ENCODE data around the gene GRB10.

Gene GRB10

GRCh38 chr7:50629238-50629901 is 153.3 kb downstream of the GRB10 start:
- Histone ChIP-seq H3K4me3 (ENCODE audit: low read depth, low read length) (no peak overlapping the region), H3K9ac (ENCODE audit: low read length) (no peak overlapping the region), H3K27me3 (ENCODE audit: control insufficient read depth, insufficient read depth, low read length) (no peaks in the 10 kb centered on the region), H3K36me3 (ENCODE audit: control insufficient read depth, insufficient read depth, low read length) (peaks cover 11% of the 10 kb centered on the region), H3K4me1 (ENCODE audit: control insufficient read depth, insufficient read depth, low read length) (peaks cover 24% of the 10 kb centered on the region), H3K9me3 (ENCODE audit: control insufficient read depth, insufficient read depth, low read depth, low read length) (peaks cover 3% of the 10 kb centered on the region; the same call in 1 of the 2 replicates), H3K27ac (ENCODE audit: low read depth, low read length) (no peak overlapping the region)

DNA sequence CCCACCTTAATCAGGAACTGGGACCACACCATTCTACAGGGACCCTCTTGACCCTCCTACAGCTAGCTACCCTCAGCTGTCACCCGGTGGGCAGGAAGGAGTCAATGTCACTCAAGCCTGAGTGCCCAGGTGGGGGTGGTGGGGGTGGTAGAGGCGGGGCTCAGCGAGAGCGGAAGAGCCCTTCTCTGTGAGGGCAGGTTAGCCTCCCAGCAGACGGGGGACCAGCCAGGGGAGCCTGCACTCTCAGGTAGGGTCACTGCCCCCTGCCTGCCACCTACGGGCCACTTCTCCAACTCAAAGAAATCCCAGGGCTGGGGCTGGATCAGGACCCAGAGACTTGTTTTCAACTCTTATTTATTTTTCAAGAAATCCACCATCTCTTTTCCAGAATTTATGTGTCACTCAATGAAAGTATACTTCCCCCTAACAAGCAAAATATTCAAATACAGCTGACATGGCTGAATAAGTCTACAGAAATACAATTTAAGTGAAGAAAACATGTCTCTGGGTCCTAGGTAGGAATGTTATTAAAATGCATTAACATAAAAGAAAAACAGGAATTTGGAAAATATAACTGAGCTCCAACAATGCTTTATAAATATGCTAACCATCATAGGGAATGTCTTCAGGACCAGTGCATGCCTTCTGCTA is 154.1 kb downstream of the GRB10 start:
- Histone ChIP-seq H3K27me3 (ENCODE audit: control insufficient read depth, insufficient read depth, low read length) (no peaks in the 10 kb centered on the region), H3K9me3 (ENCODE audit: control insufficient read depth, insufficient read depth, low read depth, low read length) (no peaks in the 10 kb centered on the region), H3K4me3 (ENCODE audit: low read depth, low read length) (no peak overlapping the region), H3K9ac (ENCODE audit: low read length) (no peak overlapping the region), H3K4me1 (ENCODE audit: control insufficient read depth, insufficient read depth, low read length) (peaks cover 24% of the 10 kb centered on the region), H3K27ac (ENCODE audit: low read depth, low read length) (no peak overlapping the region), H3K36me3 (ENCODE audit: control insufficient read depth, insufficient read depth, low read length) (peaks cover 11% of the 10 kb centered on the region)

- H3K4me1 ChIP-seq (ENCODE audit: control insufficient read depth, insufficient read depth, low read length), result peaks cover 20% of the 10 kb centered on the region
- H3K27ac ChIP-seq (ENCODE audit: low read depth, low read length), result no peak overlapping the region
- H3K27me3 ChIP-seq (ENCODE audit: control insufficient read depth, insufficient read depth, low read length), result no peaks in the 10 kb centered on the region
- H3K4me3 ChIP-seq (ENCODE audit: low read depth, low read length), result no peak overlapping the region
- no peak overlapping the region for H3K9ac ChIP-seq (ENCODE audit: low read length)
- no peaks in the 10 kb centered on the region for H3K9me3 ChIP-seq (ENCODE audit: control insufficient read depth, insufficient read depth, low read depth, low read length)
- peaks cover 11% of the 10 kb centered on the region for H3K36me3 ChIP-seq (ENCODE audit: control insufficient read depth, insufficient read depth, low read length)
Observed at GRCh38 chr7:50627824-50628361, 154.8 kb downstream of the GRB10 start.

DNA sequence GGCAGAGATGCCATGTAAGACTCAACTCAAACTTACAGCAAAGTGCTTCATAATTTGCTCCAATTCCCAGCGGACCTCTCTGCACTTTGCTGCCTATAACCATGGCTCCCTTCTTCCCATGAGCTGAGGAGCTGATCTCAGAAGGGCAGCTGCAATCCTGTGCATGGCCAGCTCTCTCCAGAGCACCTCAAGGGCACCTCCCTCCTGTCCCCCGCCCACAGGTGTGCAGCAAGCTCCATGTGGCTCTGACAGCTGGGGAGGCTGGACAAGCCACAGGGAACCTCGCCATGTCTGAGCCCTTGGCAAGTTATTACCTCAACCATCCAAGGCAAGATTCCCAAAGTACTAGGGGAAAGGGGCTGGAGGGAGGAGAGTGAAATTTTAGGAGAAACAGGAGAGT is 156.4 kb downstream of the GRB10 start:
- no peak overlapping the region for H3K9ac ChIP-seq (ENCODE audit: low read length)
- no peaks in the 10 kb centered on the region for H3K27me3 ChIP-seq (ENCODE audit: control insufficient read depth, insufficient read depth, low read length)
- H3K36me3 ChIP-seq (ENCODE audit: control insufficient read depth, insufficient read depth, low read length), result peaks cover 11% of the 10 kb centered on the region
- no peak overlapping the region for H3K27ac ChIP-seq (ENCODE audit: low read depth, low read length)
- no peak overlapping the region for H3K4me3 ChIP-seq (ENCODE audit: low read depth, low read length)
- 0 out of 2 replicates have a peak, but pooled peaks cover 11% of the 10 kb centered on the region for H3K4me1 ChIP-seq (ENCODE audit: control insufficient read depth, insufficient read depth, low read length)
- H3K9me3 ChIP-seq (ENCODE audit: control insufficient read depth, insufficient read depth, low read depth, low read length), result no peaks in the 10 kb centered on the region

- no peak overlapping the region for H3K4me3 ChIP-seq (ENCODE audit: low read depth, low read length)
- no peaks in the 10 kb centered on the region for H3K9me3 ChIP-seq (ENCODE audit: control insufficient read depth, insufficient read depth, low read depth, low read length)
- peaks cover 11% of the 10 kb centered on the region for H3K36me3 ChIP-seq (ENCODE audit: control insufficient read depth, insufficient read depth, low read length)
- H3K4me1 ChIP-seq (ENCODE audit: control insufficient read depth, insufficient read depth, low read length), result 0 out of 2 replicates have a peak, but pooled peaks cover 11% of the 10 kb centered on the region
- H3K9ac ChIP-seq (ENCODE audit: low read length), result no peak overlapping the region
- H3K27ac ChIP-seq (ENCODE audit: low read depth, low read length), result no peak overlapping the region
- H3K27me3 ChIP-seq (ENCODE audit: control insufficient read depth, insufficient read depth, low read length), result no peaks in the 10 kb centered on the region
Observed at GRCh38 chr7:50625360-50625759, 157.3 kb downstream of the GRB10 start.

- no peaks in the 10 kb centered on the region for H3K9me3 ChIP-seq (ENCODE audit: control insufficient read depth, insufficient read depth, low read depth, low read length)
- no peaks in the 10 kb centered on the region for H3K27me3 ChIP-seq (ENCODE audit: control insufficient read depth, insufficient read depth, low read length)
- H3K9ac ChIP-seq (ENCODE audit: low read length), result no peak overlapping the region
- H3K36me3 ChIP-seq (ENCODE audit: control insufficient read depth, insufficient read depth, low read length), result peaks cover 22% of the 10 kb centered on the region
- no peak overlapping the region for H3K4me3 ChIP-seq (ENCODE audit: low read depth, low read length)
- H3K4me1 ChIP-seq (ENCODE audit: control insufficient read depth, insufficient read depth, low read length), result 0 out of 2 replicates have a peak, but pooled peaks cover 2% of the 10 kb centered on the region
- no peak overlapping the region for H3K27ac ChIP-seq (ENCODE audit: low read depth, low read length)
Observed at GRCh38 chr7:50622821-50623220, 159.9 kb downstream of the GRB10 start.

- Histone ChIP-seq H3K36me3 (ENCODE audit: control insufficient read depth, insufficient read depth, low read length) (peaks cover 24% of the 10 kb centered on the region), H3K9ac (ENCODE audit: low read length) (no peak overlapping the region), H3K27me3 (ENCODE audit: control insufficient read depth, insufficient read depth, low read length) (no peaks in the 10 kb centered on the region), H3K4me1 (ENCODE audit: control insufficient read depth, insufficient read depth, low read length) (no peaks in the 10 kb centered on the region), H3K4me3 (ENCODE audit: low read depth, low read length) (no peak overlapping the region), H3K27ac (ENCODE audit: low read depth, low read length) (no peak overlapping the region), H3K9me3 (ENCODE audit: control insufficient read depth, insufficient read depth, low read depth, low read length) (no peaks in the 10 kb centered on the region)
Observed at GRCh38 chr7:50621973-50622490, 160.7 kb downstream of the GRB10 start.

DNA sequence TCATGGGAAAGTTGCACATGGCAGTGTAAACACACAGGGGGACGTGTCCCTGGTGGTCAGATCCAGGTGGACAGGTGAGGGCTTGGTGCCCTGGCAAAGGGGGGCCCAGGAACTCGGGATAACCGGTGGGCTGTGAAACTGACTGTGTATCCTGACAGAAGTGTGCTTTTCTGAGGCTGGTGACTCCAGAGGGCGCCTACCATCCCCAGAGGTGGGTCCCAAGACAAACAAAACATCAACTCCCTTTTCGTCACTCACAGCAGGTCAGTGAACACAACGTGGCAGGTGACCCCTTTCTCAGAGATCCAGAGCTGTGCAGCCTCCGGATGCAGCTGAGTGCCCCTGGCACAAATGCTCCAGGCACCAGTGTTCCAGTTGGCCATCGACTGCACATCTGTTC is 161.5 kb downstream of the GRB10 start:
- Histone ChIP-seq H3K9me3 (ENCODE audit: control insufficient read depth, insufficient read depth, low read depth, low read length) (no peaks in the 10 kb centered on the region), H3K4me1 (ENCODE audit: control insufficient read depth, insufficient read depth, low read length) (no peaks in the 10 kb centered on the region), H3K36me3 (ENCODE audit: control insufficient read depth, insufficient read depth, low read length) (peaks cover 27% of the 10 kb centered on the region), H3K9ac (ENCODE audit: low read length) (no peak overlapping the region), H3K27me3 (ENCODE audit: control insufficient read depth, insufficient read depth, low read length) (no peaks in the 10 kb centered on the region), H3K27ac (ENCODE audit: low read depth, low read length) (no peak overlapping the region), H3K4me3 (ENCODE audit: low read depth, low read length) (no peak overlapping the region)

- Histone ChIP-seq H3K27ac (ENCODE audit: low read depth, low read length) (no peak overlapping the region), H3K9ac (ENCODE audit: low read length) (no peak overlapping the region), H3K4me3 (ENCODE audit: low read depth, low read length) (no peak overlapping the region), H3K9me3 (ENCODE audit: control insufficient read depth, insufficient read depth, low read depth, low read length) (no peaks in the 10 kb centered on the region), H3K27me3 (ENCODE audit: control insufficient read depth, insufficient read depth, low read length) (no peaks in the 10 kb centered on the region), H3K4me1 (ENCODE audit: control insufficient read depth, insufficient read depth, low read length) (no peaks in the 10 kb centered on the region), H3K36me3 (ENCODE audit: control insufficient read depth, insufficient read depth, low read length) (peaks cover 28% of the 10 kb centered on the region)
Observed at GRCh38 chr7:50620433-50620832, 162.3 kb downstream of the GRB10 start.

DNA sequence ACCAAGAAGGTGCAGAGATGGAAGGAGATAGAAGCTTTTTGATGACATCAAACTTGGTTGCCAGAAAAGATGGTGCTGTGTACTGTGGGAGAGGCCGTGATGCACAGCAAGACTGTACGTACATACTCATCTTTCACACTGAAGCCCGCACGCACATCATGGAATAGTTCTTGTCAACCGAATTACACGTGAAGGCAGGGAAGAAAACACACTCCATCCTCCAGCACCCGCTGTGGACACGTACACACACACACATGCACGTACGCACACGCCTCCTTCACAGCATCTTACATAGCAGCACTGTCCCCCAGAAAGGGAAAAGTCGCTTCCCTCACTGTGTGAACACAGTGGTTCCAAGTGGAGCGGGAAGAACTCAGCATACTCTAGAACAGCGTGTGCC is 163.0 kb downstream of the GRB10 start:
- no peaks in the 10 kb centered on the region for H3K27me3 ChIP-seq (ENCODE audit: control insufficient read depth, insufficient read depth, low read length)
- H3K9ac ChIP-seq (ENCODE audit: low read length), result no peak overlapping the region
- no peak overlapping the region for H3K4me3 ChIP-seq (ENCODE audit: low read depth, low read length)
- no peaks in the 10 kb centered on the region for H3K4me1 ChIP-seq (ENCODE audit: control insufficient read depth, insufficient read depth, low read length)
- H3K36me3 ChIP-seq (ENCODE audit: control insufficient read depth, insufficient read depth, low read length), result peaks cover 32% of the 10 kb centered on the region
- H3K9me3 ChIP-seq (ENCODE audit: control insufficient read depth, insufficient read depth, low read depth, low read length), result no peaks in the 10 kb centered on the region
- H3K27ac ChIP-seq (ENCODE audit: low read depth, low read length), result no peak overlapping the region

GRCh38 chr7:50618281-50618680 is 164.4 kb downstream of the GRB10 start:
- H3K4me3 ChIP-seq (ENCODE audit: low read depth, low read length), result no peak overlapping the region
- peaks cover 46% of the 10 kb centered on the region for H3K36me3 ChIP-seq (ENCODE audit: control insufficient read depth, insufficient read depth, low read length)
- H3K27ac ChIP-seq (ENCODE audit: low read depth, low read length), result no peak overlapping the region
- no peak overlapping the region for H3K9ac ChIP-seq (ENCODE audit: low read length)
- no peaks in the 10 kb centered on the region for H3K4me1 ChIP-seq (ENCODE audit: control insufficient read depth, insufficient read depth, low read length)
- H3K27me3 ChIP-seq (ENCODE audit: control insufficient read depth, insufficient read depth, low read length), result no peaks in the 10 kb centered on the region
- H3K9me3 ChIP-seq (ENCODE audit: control insufficient read depth, insufficient read depth, low read depth, low read length), result no peaks in the 10 kb centered on the region
